ACC112 (cell line): Measurements from ENCODE around the gene STYK1.
"Not testable (repeated sequence)": the region's sequence is repeated elsewhere in the genome, so short reads cannot be mapped to it uniquely, and the experiment has no call there.

ENCODE experiments used
- H2AFZ ChIP-seq: fragments of 200-600 bp; sonication (generic); one replicate; pipeline ENCODE4 v1.6.0; 2017; ENCODE audit warnings: antibody characterized with exemption, low read length; ENCODE audit not compliant: unreplicated experiment
- H3K27ac ChIP-seq: fragments of 200-600 bp; sonication (generic); 2 replicates; pipeline ENCODE4 v1.5.1; 2014; ENCODE audit warnings: low read depth, mild to moderate bottlenecking, antibody characterized with exemption, low read length, moderate library complexity
- H3K27me3 ChIP-seq: fragments of 200-600 bp; sonication (generic); 2 replicates; pipeline ENCODE4 v1.6.1; 2014; ENCODE audit warnings: mild to moderate bottlenecking, antibody characterized with exemption, low read length, moderate library complexity, mixed read lengths; ENCODE audit not compliant: insufficient read depth
- H3K36me3 ChIP-seq: fragments of 200-600 bp; sonication (generic); 2 replicates; pipeline ENCODE4 v1.6.1; 2016; ENCODE audit warnings: mild to moderate bottlenecking, antibody characterized with exemption, low read length, moderate library complexity, mixed read lengths; ENCODE audit not compliant: insufficient read depth
- H3K4me1 ChIP-seq: fragments of 200-600 bp; sonication (generic); one replicate; pipeline ENCODE4 v1.6.1; 2016; ENCODE audit warnings: low read length, mixed read lengths; ENCODE audit not compliant: insufficient read depth, unreplicated experiment, control insufficient read depth
- H3K4me3 ChIP-seq: fragments of 200-600 bp; sonication (generic); 2 replicates; pipeline ENCODE4 v1.5.1; 2014; ENCODE audit warnings: mild to moderate bottlenecking, low read depth, low read length
- H3K79me2 ChIP-seq: fragments of 200-600 bp; sonication (generic); one replicate; pipeline ENCODE4 v1.6.0; 2016; ENCODE audit warnings: low read length; ENCODE audit not compliant: control insufficient read depth, unreplicated experiment, insufficient read depth

The STYK1 gene

GRCh38 chr12:10572021-10572490 lies 101.8 kb downstream of the STYK1 start:
- not testable (repeated sequence) for H3K27me3 ChIP-seq, H3K79me2 ChIP-seq, H2AFZ ChIP-seq, H3K4me3 ChIP-seq, H3K4me1 ChIP-seq, H3K36me3 ChIP-seq
- 0 out of 2 replicates have a peak overlapping the region, but pooled peaks have one; percentile 17 for H3K27ac ChIP-seq

- H2AFZ ChIP-seq: no peak overlapping the region
- no peak overlapping the region for H3K4me3 ChIP-seq
- H3K27me3 ChIP-seq: no peaks in the 10 kb centered on the region
- H3K27ac ChIP-seq: no peak overlapping the region
- H3K4me1 ChIP-seq: peaks cover 6% of the 10 kb centered on the region
- no peaks in the 10 kb centered on the region for H3K79me2 ChIP-seq
- H3K36me3 ChIP-seq: no peaks in the 10 kb centered on the region
Observed at GRCh38 chr12:10571141-10571540, 102.7 kb downstream of the STYK1 start.
